GM12892 (cell line): ENCODE data around the gene ODC1.

ENCODE experiments used
- DNase-seq: peaks from one replicate; pipeline ENCODE4 v3.0.0; 2011; ENCODE audit not compliant: insufficient read length
- FAIRE-seq: peaks from 2 replicates; lab custom pipeline; 2011; peaks lifted over from hg19 to GRCh38; lab: Jason Lieb, UNC
- POLR2A ChIP-seq: IDR thresholded peaks from 2 replicates; pipeline ENCODE4 v1.6.1; 2011; ENCODE audit warnings: low read depth, low read length, control low read depth
- POLR2AphosphoS5 ChIP-seq: IDR thresholded peaks from 2 replicates; pipeline ENCODE4 v1.6.1; 2011; ENCODE audit warnings: low read depth, low read length, control low read depth
- TAF1 ChIP-seq: IDR thresholded peaks from 2 replicates; pipeline ENCODE4 v1.6.1; 2011; ENCODE audit warnings: low read depth, mild to moderate bottlenecking, control low read depth, low read length, borderline replicate concordance

Gene ODC1

DNA sequence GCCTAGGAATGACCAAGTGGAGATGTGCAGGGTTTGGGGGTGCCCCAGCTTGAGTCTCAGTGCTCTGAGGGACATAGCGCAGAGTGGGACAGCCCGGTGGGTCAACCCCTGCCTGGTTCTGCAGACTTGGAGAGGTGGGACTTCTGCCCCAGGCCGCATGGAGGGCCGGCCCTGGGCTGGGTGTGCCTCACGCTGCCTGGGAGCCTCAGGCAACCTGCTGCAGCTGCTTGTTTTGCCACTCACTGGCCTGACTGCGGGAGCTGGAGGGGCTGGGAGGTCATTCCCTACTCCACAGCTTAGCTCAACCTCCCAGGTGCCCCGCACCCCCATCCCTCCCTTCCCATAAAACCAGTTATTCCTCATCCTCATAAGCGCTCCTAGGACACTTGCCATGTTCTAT, 33.1 kb downstream of the ODC1 start:
- TF ChIP-seq POLR2AphosphoS5 (no peak), TAF1 (no peak), POLR2A (no peak)
- FAIRE-seq (no peak), DNase-seq (no peak)

DNA sequence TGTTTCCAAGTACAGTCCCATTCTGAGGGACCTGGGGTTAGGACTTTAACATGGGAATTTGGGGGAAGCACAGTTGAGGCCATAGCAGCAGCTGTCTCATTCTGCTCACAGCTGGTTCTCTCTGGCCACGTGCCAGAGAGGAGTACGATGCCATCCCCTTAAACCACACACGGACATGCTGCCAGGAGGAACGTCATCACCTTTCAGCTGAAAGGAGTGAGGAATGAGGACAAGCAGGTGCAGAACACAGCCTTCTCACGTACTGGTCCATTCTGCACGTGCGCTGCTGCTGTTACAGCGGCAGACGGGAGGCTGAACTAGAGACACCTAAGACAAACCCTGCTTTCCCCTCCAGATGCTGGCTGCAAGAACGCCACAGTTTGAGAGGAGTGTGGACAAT, 33.5 kb downstream of the ODC1 start:
- DNase-seq, result no peak
- TF ChIP-seq POLR2AphosphoS5 (no peak), TAF1 (no peak), POLR2A (no peak)

DNA sequence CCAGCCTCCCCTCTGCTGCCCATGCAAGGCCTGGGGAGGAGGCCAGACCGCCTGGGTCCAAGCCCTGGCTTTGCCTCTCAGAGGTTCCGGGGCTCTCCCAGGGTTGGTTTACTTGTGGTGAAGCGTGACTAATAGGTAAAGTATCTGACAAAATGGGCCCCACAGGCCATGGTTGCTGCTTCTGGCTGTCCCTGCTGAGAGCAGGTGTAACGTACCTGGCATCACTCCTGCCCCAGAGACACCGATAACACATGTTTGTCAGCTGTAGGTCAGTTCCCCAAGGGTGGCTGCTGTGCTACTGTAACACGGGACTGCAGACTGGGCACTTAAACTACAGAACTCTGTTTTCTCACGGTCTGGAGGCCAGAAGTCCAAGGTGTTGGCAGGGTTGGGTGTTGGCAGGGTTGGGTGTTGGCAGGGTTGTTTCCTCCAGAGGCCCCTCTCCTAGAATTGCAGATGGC, 34.1 kb downstream of the ODC1 start:
- TF ChIP-seq POLR2A (no peak), POLR2AphosphoS5 (no peak), TAF1 (no peak)
- DNase-seq (no peak), FAIRE-seq (no peak)

More for the DNA sequence above, 33.5 kb downstream of the ODC1 start:
- FAIRE-seq, result no peak

DNA sequence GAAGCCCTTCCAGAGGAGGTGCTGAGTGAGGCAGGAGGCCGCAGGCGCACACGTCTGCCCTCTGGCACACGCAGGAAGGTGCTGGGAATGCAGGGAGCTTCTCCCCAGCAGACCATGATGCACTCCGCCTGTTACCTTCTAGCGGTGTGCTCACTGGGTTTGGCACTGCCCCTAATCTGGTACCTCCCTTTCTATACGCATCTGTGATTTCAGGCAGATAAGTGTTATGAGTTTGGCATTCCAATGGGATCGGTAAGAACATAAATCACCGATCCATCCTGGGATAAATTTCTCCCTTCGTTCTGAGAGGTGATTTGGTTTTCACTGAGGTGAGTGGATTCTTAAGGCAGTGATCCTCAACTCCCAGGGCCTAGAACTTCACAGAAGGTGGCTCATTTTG, 34.6 kb downstream of the ODC1 start:
- TF ChIP-seq TAF1 (no peak), POLR2A (no peak), POLR2AphosphoS5 (no peak)
- no peak for FAIRE-seq
- DNase-seq, result no peak

DNA sequence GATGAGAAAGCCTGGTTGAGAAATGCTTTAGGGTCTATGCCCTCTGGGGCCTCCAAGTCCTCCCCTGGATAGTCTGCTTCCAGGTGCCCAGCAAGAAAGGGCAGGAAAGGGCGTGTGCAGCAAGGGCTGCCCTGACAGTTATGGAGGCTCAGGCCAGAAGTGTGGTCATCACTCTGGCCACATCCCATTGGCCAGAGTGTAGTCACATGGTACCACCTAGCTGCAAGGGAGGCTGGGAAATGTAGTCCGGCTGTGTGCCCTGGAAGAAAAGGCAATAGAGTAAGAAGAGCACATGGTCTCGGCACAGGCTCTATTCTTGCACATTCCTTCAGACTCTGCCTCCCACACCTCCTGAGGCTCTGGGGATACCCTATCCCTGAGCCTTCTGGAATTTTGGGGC, 35.7 kb downstream of the ODC1 start:
- TF ChIP-seq POLR2A (no peak), POLR2AphosphoS5 (no peak)
- FAIRE-seq (peak; percentile 80), DNase-seq (peak; percentile 56)

DNA sequence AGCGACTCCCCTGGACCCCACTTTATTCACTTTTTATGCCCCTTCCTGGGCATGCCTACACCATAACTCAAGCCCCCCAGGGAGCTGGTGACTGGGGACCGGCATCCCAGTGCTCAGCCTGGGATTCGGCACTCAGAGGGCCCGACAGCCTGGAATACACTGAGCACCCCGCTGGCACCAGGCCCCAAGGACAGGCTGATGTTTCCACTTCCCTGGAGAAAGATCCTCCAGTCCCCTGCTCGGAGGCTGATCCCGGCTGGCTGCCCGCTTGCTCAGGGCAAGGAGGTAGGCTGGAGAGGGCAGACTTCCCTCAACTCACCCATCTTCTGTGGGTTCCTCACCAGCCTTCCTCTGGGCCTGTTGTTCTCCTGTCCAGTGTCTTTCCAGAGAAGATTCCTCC, 36.6 kb downstream of the ODC1 start:
- DNase-seq (no peak), FAIRE-seq (no peak)
- TF ChIP-seq TAF1 (no peak), POLR2A (no peak), POLR2AphosphoS5 (no peak)

DNA sequence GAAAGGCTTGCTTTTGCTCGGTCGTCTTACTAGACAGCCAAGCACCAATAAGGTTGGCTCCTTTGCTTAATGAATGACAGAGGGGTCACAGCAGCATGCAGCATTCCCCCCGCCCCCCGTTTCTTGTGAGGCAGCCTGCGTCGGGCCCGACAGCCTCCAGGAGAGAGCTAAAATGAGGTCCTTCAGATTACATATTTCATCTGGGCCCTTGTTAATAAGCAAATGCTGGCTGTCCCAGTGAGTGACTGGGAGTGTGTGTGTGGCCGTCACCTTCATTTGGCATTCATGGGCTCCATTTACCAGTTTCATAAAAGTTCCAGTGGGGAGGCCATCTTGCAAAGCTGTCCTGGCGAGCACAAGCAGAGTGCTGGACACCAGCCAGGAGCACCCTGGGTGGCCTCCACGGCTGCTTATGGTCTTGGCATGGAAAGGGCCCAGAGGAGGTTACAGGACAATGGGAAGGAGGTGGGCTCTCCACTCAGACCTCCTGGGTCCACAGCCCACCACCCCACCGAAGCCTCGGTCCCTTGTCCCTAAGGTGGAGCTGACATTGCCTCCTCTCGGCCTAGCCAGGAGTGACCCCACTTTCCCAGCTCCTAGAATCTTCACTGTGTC, 37.2 kb downstream of the ODC1 start:
- no peak for FAIRE-seq
- no peak for DNase-seq
- TF ChIP-seq TAF1 (no peak), POLR2AphosphoS5 (no peak), POLR2A (no peak)

DNA sequence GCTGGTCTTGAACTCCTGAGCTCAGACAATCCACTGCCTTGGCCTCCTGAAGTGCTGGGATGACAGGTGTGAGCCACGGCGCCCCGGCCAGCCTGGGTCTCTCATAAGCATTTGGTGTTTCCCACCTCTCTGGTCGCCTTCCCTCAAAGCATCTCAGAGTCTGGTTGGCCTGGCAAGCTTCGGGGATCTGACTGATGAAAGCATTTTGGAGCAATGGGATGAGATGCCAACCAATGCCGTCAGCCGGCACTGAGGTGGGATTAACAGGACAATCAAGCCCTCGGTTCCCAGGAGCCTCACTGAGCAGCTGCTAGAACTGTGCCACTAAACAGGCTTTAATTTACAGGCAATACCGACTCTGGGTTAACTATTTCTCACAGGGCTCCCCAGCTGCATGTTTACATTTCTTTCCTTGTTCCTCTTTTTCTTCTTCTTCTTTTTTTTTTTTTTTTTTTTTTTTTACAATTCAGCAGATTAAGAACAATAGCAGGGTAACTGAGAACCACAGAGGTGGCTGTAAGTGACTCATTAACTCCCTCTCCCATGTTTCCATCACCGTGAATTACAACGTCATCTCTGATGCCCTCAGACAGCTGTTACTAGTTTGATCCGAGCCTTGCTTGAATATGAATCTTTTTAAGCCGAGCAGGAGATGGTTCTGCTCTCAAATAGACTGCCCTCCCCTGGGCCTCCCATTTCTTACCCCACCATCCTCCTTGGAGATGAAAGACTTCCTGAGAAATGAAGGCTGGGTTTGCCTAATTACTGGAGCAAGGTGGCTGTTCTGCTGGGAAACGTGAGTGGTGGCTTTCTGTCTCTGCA, 37.9 kb downstream of the ODC1 start:
- FAIRE-seq, result no peak
- TF ChIP-seq TAF1 (no peak), POLR2AphosphoS5 (no peak), POLR2A (no peak)
- no peak for DNase-seq

DNA sequence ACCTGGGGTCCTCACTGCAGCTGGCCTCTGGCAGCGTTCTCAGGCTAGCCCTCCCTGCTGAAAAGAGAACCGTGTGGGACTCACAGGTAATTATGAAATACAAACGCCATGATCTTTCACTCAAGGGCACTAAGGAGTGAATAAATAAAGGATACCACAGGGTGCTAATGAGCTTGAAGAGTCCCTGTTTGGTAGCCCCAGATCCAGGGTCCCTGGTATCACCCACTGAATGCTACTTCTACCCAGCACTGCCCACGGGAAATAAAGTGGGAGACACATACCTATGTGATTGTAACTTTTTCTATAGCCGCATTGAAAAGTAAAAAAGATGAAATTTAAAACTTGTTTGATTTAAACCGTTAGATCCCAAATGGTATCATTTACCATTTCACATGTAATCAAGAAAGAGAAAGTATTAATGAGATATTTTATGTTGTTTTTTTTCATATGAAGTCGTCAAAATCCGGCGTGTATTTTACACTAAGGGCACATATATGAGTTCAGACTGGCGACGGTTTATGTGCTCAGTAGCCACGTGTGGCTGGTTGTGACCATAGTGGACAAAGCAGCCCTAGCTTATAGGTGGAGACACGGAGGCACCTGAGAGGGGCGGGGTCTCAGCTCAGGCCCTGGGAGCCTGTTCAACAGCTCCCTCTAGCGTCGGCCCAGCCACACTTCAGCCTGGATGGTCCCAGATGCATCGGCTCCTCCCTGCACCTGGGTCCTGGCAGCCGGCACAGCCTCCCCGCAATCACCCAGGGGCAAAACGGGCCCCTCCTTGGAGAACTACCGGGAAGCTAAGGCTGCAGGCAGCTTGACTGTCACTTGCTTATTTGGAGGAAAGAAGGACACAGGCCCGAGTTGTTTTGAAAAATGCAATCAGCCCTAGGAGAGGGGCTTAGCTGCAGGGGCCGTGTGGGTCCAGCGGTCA, 39.2 kb downstream of the ODC1 start:
- TF ChIP-seq POLR2A (no peak), POLR2AphosphoS5 (no peak), TAF1 (no peak)
- FAIRE-seq, result peak; percentile 88
- DNase-seq, result peak; percentile 80

DNA sequence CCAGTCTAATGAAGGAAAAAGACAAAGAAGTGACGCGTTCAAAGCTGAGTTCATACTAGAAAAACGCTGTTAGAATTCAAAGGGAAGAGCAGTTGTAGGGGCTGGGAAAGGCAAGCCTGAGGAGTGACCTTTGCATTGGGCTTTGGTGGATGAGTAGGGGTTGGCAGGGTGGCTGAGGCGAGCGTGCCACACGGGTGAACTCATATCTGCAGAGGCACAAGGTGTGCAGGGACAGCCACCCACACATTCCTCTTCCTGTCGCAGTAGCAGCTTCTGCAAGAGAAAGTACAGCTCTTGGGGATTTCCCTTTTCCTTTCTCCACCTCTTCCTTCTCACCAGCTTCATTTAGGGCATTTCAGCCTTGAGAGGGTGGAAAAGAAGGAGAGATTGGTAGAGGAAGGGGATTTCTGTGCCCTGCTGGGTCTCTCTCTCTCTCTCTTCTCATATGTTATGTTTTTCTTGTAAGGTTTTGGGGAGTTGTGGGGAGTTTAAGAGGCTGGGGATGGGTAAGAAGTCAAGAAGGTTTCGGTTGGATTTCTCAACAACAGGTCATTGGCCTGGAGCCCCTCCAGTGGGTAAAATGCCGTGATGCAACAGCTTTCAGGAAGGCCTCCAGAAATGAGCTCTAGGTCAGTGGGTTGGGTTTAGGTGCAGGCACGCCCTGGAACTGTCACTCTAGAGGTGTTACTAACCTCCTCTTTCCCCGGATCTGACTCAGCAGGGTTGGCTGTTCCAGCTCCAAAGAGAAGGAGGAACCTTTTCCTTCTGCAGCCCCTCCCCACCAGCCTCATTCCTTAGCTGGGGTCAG, 40.1 kb downstream of the ODC1 start:
- DNase-seq, result peak; percentile 45
- peak; percentile 44 for FAIRE-seq
- TF ChIP-seq POLR2AphosphoS5 (no peak), POLR2A (no peak), TAF1 (no peak)

DNA sequence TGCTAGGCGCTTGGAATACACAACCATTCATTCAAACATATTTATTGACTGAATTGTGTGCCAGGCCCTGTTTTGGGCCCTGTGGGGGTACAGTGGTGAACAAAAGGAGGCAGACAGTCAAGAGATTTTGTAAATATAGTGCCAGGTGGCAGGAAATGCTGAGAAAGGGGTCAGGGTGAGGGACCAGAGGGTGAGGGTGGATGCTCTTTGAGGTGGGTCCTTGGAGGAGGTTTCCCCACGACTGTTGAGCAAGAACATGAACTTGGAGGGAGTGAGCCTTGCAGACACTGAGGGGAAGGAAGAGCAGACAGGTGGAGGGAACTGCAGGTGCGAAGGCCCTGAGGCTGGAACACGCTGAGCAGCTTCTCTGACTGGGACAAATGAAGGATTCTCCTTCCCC, 40.7 kb downstream of the ODC1 start:
- DNase-seq (no peak), FAIRE-seq (no peak)
- no peak for TF ChIP-seq POLR2AphosphoS5
- no peak for TF ChIP-seq POLR2A
- TF ChIP-seq TAF1, result no peak
